ENCODE measurements around the gene TTLL1. TPM values are rescaled to one million over a fixed set of nuclear protein-coding genes. Genes with fewer than 3 reads are reported as not detected.

TTLL1 gene
- 1 to 10 TPM; 1.6 to 5.6 (median 4.1) TPM for total RNA-seq

- TF ChIP-seq, protein P1, sequence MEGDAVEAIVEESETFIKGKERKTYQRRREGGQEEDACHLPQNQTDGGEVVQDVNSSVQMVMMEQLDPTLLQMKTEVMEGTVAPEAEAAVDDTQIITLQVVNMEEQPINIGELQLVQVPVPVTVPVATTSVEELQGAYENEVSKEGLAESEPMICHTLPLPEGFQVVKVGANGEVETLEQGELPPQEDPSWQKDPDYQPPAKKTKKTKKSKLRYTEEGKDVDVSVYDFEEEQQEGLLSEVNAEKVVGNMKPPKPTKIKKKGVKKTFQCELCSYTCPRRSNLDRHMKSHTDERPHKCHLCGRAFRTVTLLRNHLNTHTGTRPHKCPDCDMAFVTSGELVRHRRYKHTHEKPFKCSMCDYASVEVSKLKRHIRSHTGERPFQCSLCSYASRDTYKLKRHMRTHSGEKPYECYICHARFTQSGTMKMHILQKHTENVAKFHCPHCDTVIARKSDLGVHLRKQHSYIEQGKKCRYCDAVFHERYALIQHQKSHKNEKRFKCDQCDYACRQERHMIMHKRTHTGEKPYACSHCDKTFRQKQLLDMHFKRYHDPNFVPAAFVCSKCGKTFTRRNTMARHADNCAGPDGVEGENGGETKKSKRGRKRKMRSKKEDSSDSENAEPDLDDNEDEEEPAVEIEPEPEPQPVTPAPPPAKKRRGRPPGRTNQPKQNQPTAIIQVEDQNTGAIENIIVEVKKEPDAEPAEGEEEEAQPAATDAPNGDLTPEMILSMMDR (IDR thresholded peaks at IDR 0.05; ENCODE audit: low read depth): no peak
Measured at GRCh38 chr22:43088984-43089717, at the start of gene TTLL1. TTLL1 (minus strand) TSS chr22:43089391; CDS start chr22:43075586, 13,805 bp downstream.

DNA sequence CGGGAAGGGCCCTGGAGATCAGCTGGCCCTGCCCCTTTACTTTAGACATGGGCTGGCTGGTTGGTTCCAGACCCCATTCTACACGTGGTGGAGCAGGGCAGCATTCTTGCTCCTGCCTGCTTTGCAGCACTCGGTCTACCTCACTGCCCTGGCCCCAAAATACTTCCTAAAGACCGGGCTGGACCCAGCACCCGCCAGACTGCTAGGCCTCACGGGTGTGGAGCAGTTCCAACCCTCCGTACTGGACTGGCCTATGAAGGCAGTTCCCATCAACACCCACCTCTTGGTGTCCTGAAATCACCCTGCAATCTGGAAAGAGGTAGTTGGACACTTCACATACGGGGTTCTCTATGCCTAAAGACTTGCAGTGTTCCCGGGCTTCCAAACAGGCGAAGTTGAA, 47.6 kb upstream of the TTLL1 start:
- TF ChIP-seq, protein P1 (IDR thresholded peaks at IDR 0.05; ENCODE audit: low read depth): no peak

GRCh38 chr22:43136255-43136654, 47.1 kb upstream of the TTLL1 start:
- TF ChIP-seq, protein P1 (IDR thresholded peaks at IDR 0.05; ENCODE audit: low read depth): no peak

GRCh38 chr22:43135565-43135964, 46.4 kb upstream of the TTLL1 start:
- TF ChIP-seq, protein P1 (IDR thresholded peaks at IDR 0.05; ENCODE audit: low read depth): no peak

DNA sequence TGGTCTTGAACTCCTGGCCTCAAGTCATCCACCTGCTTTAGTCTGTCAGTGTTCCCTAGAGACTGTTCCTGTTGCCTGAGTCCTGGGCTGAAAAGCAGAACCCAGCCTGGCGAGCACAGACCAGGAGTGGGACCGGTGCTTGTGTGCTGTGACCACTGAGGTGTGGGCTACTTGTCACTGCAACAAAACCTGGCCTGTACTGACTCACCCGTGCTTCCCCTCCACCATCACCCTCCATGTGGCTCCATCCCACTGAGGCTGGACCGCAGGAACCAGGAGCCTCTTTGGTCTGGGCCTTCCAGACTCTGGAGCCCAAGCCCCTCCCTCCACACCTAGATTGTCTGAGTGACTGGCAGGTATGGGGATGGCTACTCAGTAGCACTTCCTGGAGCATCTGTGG, 45.4 kb upstream of the TTLL1 start:
- TF ChIP-seq, protein P1 (IDR thresholded peaks at IDR 0.05; ENCODE audit: low read depth): no peak

GRCh38 chr22:43133401-43133800, 44.2 kb upstream of the TTLL1 start:
- TF ChIP-seq, protein P1 (IDR thresholded peaks at IDR 0.05; ENCODE audit: low read depth): no peak

DNA sequence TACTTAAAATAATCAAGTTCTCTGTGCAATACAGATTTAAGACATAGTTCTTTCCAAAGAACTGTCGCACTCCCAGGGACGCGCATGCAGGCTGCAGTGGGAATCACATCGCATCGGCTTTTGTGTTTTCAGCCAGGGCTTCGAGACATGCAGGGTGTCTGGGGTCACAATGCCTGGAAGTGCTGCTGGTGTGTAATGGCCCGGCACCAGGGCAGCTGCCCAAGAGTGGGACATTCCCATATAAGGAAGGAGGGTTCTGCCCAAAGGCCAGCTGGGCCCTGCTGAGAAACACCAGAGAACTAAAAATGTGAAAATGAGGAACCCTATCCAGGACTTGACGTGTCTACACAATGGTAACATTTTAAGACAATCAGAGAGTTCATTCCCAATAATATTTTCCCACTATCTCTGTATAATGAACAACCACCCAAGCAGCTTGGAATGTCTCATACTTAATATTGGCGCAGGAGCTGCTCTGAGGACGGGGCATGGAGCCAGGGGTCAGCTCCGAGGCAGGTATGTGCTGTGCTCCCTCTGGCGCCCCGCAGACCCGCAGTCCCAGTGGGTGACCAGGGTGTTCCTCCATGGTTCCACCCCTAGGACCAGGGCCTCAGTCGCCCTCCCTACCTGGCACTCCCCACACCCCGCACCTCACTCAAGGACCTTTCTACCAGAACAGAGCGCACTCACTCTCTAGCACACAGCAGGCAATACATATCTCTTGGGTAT, 42.7 kb upstream of the TTLL1 start:
- TF ChIP-seq, protein P1 (IDR thresholded peaks at IDR 0.05; ENCODE audit: low read depth): no peak
